GM13976 (cell line): ENCODE data around the gene LY6G6F.
A peak's percentile ranks its signal among the peaks of the same experiment; 100 is the strongest.

ENCODE experiments used
- DNase-seq: peaks from one replicate; pipeline ENCODE4 v3.0.0; 2012; ENCODE audit warnings: low spot score
- in situ Hi-C: fragments of 300-500 bp; cut with MboI; formaldehyde crosslinking; loops from one replicate; pipeline ENCODE4 v1.12.0; 2022; ENCODE audit warnings: low sequenced_read_pairs, mixed read lengths, inconsistent platforms; ENCODE audit not compliant: unreplicated experiment
- TF ChIP-seq, protein P1 (sequence below): IDR thresholded peaks from 2 replicates; pipeline ENCODE4 v1.5.1; 2012; ENCODE audit warnings: borderline replicate concordance, mild to moderate bottlenecking; ENCODE audit not compliant: insufficient read depth; ENCODE audit errors: extremely low read depth, missing control alignments, control extremely low read depth

Gene LY6G6F

DNA sequence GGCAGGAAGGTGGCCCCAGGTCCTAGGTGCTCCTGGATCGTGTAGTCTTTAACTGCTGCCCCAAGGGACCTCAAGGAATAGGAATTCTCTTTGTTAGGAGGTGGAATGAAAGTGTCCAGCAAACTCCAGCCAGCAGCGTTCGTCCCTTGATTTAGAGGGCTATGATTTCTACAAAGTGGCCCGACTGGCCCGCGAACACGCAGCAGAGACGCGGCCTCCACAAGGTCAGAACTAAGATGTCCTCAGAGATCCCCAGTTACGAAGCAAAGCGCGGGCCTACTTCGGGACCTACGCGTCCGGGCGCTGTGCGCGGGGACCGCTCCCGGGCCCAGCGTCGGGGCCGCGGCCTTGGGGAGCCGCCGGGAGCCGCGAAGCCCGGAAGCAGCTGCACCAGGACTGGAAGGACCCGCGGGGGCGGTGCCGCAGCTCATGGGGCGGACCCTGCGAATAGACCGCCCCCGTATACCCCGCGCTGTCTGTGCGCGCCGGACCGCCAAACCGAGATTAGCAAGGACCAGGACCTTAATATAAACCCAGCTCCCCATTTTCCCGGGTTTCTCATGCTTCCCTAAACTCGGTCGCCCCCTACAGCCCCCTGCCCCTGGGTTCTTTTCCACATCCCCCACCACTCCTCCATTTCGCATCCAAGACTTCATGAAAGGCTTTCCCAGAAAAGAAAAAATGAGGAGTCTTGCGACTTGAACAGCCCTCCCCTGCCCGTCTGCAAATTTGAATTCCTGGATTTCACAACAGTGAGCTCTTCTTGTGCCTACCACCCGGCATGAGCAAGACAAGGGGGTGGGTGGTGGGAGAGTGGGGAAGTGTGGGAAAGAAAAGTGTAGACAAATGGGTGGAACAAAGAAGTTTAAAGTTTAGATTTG, 46.0 kb upstream of the LY6G6F start, which contains the start of gene C6orf47:
Gene C6orf47 (minus strand): TSS at position 398 of the 881 bp plus-strand sequence. CDS start 831 bp downstream, outside the sequence.
- peak; percentile 90 for DNase-seq
- in situ Hi-C loops = no loop called here

DNA sequence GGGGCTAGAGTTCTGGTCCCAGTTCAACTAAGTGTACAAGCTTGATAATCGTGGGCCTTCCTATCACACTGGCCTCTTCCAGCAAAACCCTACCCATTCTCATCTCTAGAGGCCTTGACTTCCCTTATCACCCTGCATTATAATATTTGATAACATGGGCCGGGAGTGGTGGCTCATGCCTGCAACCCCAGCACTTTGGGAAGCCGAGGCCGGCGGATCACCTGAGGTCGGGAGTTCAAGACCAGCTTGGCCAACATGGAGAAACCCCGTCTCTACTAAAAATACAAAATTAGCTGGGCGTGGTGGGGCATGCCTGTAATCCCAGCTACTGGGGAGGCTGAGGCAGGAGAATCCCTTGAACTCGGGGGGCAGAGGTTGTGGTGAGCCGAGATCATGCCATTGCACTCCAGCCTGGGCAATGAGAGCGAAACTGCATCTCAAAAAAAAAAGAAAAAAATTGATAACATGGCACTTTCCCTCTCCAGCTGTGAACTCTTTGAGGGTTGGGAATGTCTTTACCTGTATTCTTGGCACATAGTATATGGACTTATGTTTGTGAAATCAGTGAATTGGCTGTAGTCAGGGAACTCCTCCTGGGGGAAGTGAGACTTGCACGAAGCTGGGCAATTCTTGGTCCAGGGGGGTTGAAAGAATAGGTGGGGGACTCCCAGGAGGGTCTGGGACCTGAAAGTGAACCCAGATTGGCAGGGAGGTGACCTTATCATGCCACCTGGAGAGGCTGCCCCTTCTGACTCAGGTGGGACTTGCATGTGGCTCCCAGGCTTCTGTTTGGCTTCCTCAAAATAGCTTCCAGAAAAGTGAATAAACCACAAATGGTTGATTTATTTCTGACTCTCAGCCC, 45.2 kb upstream of the LY6G6F start:
- DNase-seq = no peak
- in situ Hi-C loops = no loop called here
- TF ChIP-seq, protein P1, sequence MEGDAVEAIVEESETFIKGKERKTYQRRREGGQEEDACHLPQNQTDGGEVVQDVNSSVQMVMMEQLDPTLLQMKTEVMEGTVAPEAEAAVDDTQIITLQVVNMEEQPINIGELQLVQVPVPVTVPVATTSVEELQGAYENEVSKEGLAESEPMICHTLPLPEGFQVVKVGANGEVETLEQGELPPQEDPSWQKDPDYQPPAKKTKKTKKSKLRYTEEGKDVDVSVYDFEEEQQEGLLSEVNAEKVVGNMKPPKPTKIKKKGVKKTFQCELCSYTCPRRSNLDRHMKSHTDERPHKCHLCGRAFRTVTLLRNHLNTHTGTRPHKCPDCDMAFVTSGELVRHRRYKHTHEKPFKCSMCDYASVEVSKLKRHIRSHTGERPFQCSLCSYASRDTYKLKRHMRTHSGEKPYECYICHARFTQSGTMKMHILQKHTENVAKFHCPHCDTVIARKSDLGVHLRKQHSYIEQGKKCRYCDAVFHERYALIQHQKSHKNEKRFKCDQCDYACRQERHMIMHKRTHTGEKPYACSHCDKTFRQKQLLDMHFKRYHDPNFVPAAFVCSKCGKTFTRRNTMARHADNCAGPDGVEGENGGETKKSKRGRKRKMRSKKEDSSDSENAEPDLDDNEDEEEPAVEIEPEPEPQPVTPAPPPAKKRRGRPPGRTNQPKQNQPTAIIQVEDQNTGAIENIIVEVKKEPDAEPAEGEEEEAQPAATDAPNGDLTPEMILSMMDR = no peak

More for the DNA sequence above, 46.0 kb upstream of the LY6G6F start, which contains the start of gene C6orf47:
- TF ChIP-seq, protein P1 = no peak

DNA sequence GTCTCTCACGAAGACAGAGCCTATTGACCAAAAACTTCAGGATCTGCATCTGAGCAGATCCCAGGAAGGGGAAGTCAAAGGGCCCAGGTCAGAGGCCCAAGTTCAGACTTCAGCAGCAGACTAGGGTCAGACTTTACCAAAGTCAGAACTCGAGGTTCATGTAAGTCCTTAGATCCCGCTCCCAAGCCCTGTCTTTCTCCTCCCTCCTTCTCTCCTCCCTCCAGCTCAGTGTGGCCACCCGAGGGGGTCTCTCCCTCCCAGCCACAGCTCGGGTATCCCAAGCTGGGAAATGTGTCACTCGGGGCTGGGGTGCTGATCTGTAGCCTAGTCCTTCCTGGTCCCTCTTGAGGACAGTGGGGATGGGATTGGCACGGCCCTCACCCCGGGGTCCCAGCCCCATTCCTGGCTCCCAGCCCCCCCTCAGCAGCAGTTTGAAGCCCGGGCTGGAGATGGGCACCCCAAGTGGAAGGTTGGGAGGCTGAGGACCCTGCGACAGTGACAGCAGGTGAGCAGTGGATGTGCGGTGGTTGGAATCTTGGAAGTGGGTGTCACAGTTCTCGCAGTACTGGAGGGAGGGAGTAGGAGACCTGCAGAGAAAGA, 44.4 kb upstream of the LY6G6F start:
- TF ChIP-seq, protein P1 = no peak
- in situ Hi-C loops = no loop called here
- DNase-seq = no peak

DNA sequence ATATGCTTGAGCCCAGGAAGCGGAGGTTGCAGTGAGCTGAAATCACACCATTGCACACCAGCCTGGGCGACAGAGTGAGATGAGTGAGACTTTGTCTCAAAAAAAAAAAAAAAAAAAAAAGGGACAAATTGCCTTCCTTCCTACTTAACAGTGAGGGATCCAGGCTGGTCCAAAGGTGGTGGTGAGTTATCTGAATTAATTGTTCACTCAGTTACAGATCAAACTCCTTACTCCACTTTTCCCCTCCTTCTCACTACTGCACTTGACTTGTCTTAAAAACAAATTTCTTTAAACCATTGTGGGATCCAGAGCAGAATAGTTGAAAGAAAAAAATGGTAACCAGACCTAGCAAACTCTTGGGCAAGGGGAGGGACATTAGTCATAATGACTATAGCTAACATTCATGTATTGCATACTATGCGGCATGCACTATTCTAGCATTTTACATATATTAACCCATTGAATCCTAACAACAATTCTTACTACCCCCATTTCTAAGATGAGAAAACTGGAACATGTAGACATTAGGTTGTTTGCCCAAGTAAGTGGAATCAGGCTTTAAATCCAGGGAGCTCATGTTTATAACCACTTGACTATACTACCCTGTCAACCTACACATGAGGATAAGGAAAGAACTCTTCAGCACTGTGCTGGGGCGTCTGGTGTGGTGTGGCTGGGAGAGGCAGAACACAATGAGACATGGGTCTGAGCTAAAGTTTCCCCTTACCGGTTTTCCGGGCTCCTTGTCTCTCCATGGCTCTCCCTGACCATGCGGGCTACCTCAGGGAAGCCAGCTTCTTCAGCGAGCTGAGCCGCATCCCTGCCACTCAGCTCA, 43.3 kb upstream of the LY6G6F start:
- DNase-seq = no peak
- TF ChIP-seq, protein P1 = no peak
- in situ Hi-C loops = no loop called here

DNA sequence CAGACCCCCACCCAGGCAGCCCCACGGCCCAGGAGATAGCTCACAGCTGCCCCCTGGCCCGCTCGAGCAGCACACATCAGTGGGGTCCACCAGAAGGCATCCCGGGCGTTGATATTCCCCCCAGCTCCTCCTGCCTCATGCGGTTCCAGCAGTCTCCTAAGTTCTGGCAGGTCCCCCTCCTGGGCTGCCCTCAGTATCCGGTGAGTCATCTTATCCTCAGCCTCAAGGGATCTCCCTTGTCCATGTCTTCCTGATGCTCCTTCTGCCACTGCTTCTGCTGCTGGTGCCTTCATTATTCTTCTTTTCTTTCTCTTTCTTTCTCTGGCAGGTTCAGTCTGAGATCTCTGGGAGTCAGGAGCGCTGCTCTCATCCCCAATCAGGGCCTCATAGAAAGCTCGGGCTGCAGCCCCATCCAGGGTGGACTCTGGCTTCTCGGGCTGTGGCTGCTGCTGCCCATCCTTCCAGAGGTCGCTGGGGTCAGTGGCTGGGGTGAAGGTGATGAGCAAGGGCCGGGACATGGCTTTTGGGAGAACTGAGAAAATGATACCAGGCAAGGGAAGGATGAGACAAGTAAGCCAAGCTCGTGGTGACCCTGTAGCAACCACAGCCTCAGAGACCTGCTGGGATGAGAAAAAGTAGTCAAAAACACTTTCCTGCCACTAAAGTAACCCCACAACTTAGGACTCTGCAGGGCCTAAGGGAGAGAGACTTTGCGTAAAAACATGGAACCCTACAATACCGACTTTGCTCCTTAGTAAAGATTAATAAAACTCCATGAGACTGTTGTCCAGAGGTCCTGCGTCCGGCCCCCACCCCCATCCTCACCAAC, 42.5 kb upstream of the LY6G6F start:
- in situ Hi-C loops = no loop called here
- TF ChIP-seq, protein P1 = no peak
- DNase-seq = no peak
